Measurements from ENCODE around the gene FAAP24.
A peak's percentile ranks its signal among the peaks of the same experiment; 100 is the strongest.
"Not testable (repeated sequence)": the region's sequence is repeated elsewhere in the genome, so short reads cannot be mapped to it uniquely, and the experiment has no call there.

Gene FAAP24, protein sequence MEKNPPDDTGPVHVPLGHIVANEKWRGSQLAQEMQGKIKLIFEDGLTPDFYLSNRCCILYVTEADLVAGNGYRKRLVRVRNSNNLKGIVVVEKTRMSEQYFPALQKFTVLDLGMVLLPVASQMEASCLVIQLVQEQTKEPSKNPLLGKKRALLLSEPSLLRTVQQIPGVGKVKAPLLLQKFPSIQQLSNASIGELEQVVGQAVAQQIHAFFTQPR

DNA sequence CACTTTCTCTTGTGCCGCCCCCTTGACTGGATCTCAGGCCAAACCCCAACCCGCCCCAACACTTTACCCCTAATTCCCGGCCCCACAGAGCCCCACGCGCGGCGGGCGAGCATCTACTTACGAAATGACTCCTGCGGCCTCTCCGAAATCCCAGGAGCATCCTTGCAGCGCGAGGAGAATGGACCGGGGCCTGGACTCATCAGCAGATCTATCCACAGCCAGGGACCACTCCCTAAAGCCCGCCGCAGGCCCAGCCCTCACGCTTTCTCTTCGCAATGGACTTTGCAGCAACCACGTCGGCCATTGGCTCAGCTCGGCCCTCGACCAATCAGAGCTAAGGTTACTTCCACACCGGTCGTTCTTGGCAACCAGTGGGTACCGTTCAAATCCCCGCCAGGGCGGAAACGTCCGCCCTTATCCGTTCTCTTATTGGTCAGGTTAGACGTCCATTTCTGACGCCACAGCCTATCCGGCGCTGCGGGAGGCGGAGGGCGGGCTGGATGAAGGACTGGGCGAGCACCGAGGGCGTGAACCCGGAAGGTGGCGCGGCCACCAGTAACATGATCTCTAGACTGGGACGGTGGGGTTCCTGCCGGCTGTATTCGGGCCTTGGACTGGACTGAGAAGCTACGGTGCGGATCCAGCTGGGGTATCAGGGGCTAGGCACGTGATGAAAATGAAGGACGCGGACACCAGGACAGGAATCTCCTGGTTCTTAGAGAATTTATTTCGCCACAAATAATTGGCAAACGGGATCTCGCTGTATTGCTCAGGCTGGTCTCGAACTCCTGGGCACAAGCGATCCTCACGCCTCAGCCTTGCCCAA, at the start of gene FAAP24, which contains the start of gene CEP89:
Gene FAAP24 (plus strand): TSS at position 528 of the 826 bp plus-strand sequence. CDS start 955 bp downstream, outside the sequence.
Gene CEP89 (minus strand): TSS at position 244 of the 826 bp plus-strand sequence. CDS start 84 bp downstream, at position 160.
- peak; percentile 99 for FAIRE-seq
- peak; percentile 92 for DNase-seq (ENCODE audit: insufficient read length, low spot score)

- FAIRE-seq: no peak
Measured at GRCh38 chr19:32924200-32924599, 47.8 kb upstream of the FAAP24 start.

GRCh38 chr19:32928806-32929205, 43.2 kb upstream of the FAAP24 start:
- DNase-seq (ENCODE audit: insufficient read length, low spot score): no peak
- no peak for FAIRE-seq

More at GRCh38 chr19:32924200-32924599, 47.8 kb upstream of the FAAP24 start:
- DNase-seq (ENCODE audit: insufficient read length, low spot score): no peak

GRCh38 chr19:32930567-32930966, 41.5 kb upstream of the FAAP24 start:
- DNase-seq (ENCODE audit: insufficient read length, low spot score) (no peak), FAIRE-seq (no peak)

DNA sequence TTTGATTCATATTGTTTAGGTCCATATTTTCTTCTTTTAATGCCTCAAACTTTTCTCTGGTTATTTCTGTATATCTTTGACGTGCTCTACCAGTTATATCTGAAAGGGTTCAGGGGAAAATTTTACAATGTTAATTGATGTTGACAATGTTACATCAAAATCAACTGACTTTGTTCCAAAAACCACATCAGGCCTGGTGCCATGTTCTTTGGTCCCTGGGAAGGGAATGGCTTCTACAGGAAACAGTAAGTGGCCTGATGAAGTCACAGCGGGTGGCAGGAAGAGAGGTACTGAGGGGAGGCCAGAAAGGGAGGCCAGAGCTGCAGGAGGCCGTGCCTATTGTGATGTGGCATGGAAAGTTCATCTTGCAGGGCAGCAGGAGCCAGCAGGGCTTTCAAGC, 38.5 kb upstream of the FAAP24 start:
- DNase-seq (ENCODE audit: insufficient read length, low spot score): no peak
- FAIRE-seq: no peak

DNA sequence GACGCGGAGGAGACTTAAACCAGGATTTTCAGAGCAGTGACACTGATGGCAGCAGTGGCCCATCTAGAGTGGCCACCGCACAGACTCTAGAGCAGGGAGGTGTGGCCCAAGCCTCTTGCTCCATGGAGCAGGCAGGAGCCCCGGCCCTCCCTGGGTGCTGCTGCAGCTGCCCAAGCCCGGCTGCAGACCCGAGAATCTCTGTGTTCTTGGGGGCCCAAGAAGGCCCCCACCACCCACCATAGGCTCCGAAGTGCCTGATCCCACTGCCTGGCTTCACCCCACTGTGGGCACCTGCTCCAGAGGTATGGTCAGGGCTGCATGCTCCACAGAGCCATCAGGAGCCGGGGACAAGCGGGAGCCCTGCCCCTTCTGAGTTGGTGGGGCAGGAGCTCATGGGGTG, 36.4 kb upstream of the FAAP24 start:
- no peak for FAIRE-seq
- no peak for DNase-seq (ENCODE audit: insufficient read length, low spot score)

DNA sequence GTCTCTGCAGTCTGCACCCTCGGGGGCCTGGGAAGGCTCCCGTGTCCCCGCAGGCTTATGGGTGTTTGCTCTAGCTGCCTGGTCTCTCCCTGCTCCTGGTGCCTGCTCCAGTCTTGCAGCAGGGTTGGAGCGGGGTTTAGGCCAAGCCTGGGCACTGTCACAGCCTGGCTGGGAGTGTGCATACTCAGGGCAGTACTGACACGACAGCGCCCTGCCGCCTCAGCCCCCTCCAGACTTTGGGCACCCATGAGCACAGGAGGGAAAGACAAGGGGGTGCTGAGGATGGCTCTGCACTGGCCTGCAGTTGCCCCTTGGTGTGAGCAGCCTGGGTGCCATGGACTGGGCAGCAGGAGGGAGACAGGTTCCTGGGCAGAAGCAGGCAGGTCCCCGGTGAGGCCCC, 36.0 kb upstream of the FAAP24 start:
- no peak for DNase-seq (ENCODE audit: insufficient read length, low spot score)
- no peak for FAIRE-seq

- DNase-seq (ENCODE audit: insufficient read length, low spot score); FAIRE-seq: not testable (repeated sequence)
Measured at GRCh38 chr19:32941273-32941672, 30.8 kb upstream of the FAAP24 start.

- FAIRE-seq (no peak), DNase-seq (ENCODE audit: insufficient read length, low spot score) (no peak)
Measured at GRCh38 chr19:32945260-32945659, 26.8 kb upstream of the FAAP24 start.

GRCh38 chr19:32966750-32967149, 5.3 kb upstream of the FAAP24 start:
- no peak for DNase-seq (ENCODE audit: insufficient read length, low spot score)
- FAIRE-seq: no peak

DNA sequence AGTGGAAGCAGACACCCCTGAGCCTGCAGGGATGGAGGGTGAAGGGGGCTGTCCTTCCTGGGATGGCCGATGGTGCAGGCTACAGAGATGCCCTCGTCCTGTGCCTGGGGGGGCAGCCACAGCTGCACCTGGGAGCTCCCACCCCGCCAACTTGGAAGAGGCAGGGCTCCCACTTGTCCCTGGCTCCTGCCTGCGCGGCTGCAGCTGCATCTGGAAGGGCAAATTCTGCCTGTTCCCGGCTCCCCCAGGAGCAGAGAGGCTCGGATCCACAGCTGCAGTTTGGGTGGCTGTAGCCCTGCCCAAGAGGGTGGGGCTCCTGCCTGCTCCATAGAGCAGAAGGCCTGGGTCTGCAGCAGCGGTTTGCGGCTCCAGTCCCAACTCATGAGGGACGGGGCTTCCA, 2.5 kb upstream of the FAAP24 start:
- DNase-seq (ENCODE audit: insufficient read length, low spot score) (no peak), FAIRE-seq (no peak)

DNA sequence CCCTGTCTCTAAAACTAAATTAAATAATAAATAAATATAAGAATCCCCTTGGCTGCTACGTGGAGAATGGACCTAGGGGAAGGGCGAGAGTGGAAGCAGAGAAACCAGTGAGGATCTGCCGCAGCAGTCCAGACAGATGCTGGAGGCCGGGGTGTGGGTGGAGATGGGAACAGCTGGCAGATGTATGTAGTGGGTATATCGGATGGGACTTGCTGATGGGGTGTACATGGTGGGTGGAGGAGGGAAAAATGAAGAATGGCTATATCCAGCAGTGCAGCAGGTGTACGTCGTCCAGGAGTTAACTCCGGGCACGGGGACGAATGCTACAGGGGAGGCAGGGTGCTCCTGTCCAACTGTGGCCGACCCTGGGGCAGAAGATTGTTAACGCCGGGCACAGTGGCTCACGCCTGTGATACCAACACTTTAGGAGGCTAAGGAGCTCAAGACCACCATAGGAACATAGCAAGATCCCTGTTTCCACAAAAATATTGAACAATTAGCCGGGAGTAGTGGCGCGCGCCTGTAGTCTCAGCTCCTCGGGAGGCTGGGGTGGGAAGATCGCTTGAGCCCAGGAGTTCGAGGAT, 938 bp upstream of the FAAP24 start:
- FAIRE-seq (no peak), DNase-seq (ENCODE audit: insufficient read length, low spot score) (no peak)

- no peak for FAIRE-seq
- peak; percentile 33 for DNase-seq (ENCODE audit: insufficient read length, low spot score)
Measured at GRCh38 chr19:32976223-32976805, 4.3 kb downstream of the FAAP24 start.

DNA sequence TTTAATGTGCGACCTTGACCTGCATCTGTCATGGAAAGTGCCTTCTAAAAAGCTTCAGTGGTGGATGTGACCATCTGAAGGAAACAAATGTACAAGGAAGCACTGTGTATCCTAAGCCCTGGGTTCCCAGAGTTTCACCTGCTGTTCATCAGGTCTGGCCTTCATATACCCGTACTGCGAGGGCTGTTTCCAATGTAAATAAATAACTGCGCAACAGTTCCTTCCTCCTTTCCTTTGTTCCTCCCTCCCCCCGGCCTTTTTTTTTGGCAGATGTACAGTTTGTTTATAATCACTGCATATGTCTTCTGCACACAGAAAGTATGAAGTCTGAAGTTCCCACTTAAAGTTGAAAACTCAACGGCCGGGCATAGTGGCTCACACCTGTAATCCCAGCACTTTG, 5.2 kb downstream of the FAAP24 start:
- DNase-seq (ENCODE audit: insufficient read length, low spot score): no peak
- no peak for FAIRE-seq

- not testable (repeated sequence) for DNase-seq (ENCODE audit: insufficient read length, low spot score); FAIRE-seq
Measured at GRCh38 chr19:32977813-32978212, 5.8 kb downstream of the FAAP24 start.

DNA sequence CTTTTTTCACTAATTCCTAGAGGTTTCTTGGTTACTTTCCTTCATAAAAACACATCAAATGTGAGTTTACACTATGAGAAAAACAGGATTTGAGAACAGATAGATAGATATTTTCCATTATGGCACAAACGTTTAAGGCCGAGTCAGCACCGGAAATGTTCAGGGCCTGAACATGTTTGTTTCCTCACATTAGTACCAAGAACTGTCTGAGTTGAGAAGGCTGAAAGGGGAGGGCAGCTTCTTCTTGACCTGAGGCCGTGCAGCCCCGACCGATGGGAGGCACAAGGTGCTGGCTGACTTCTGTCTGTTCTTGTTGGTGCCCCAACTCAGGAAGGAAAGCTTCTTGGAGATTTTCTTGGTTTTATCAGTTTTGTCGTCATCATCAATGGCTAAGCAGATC, 7.8 kb downstream of the FAAP24 start:
- DNase-seq (ENCODE audit: insufficient read length, low spot score); FAIRE-seq: not testable (repeated sequence)

- not testable (repeated sequence) for DNase-seq (ENCODE audit: insufficient read length, low spot score); FAIRE-seq
Measured at GRCh38 chr19:32982488-32982887, 10.4 kb downstream of the FAAP24 start.

DNA sequence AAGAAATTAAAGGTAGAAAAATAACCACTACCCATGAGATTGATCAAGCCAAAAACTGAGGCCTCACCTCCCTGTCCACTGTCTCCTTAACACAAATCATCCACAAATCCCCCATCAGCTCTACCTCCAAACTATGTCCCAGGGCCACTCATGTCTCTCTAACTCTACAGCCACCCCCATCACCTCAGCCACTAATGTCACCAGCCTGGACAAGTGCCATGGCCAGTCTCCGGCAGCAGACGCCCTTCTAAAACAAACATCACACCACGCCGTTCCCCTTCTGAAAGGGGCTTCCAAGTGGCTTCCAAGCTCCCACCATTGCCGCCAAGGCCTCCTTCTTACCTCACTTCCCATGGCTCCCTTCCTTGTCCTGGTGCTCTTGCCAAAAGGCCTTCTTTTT, 16.2 kb downstream of the FAAP24 start:
- FAIRE-seq: not testable (repeated sequence)

GRCh38 chr19:32988724-32989123, 16.7 kb downstream of the FAAP24 start:
- FAIRE-seq: no peak
- no peak for DNase-seq (ENCODE audit: insufficient read length, low spot score)

More for the DNA sequence above, 16.2 kb downstream of the FAAP24 start:
- not testable (repeated sequence) for DNase-seq (ENCODE audit: insufficient read length, low spot score)

- FAIRE-seq; DNase-seq (ENCODE audit: insufficient read length, low spot score): not testable (repeated sequence)
Measured at GRCh38 chr19:32995966-32996365, 23.9 kb downstream of the FAAP24 start.

- FAIRE-seq; DNase-seq (ENCODE audit: insufficient read length, low spot score): not testable (repeated sequence)
Measured at GRCh38 chr19:32997061-32997464, 25.0 kb downstream of the FAAP24 start.

All from GM19239 (cell line).